PC-9 (cell line): ENCODE measurements around the gene BRD3OS.
"Not testable (repeated sequence)": the region's sequence is repeated elsewhere in the genome, so short reads cannot be mapped to it uniquely, and the experiment has no call there.

Experiments used
- CTCF ChIP-seq: fragments of 200-600 bp; sonication (generic); conservative IDR thresholded peaks from 2 replicates; pipeline ENCODE4 v1.6.1; 2017; ENCODE audit warnings: mixed run types, antibody characterized with exemption, mild to moderate bottlenecking, moderate library complexity
- EZH2 ChIP-seq: fragments of 200-600 bp; sonication (generic); IDR thresholded peaks from 2 replicates; pipeline ENCODE4 v1.8.0; 2017; ENCODE audit warnings: antibody characterized with exemption, low read depth

GRCh38 chr9:134072683-134073082 lies 47.4 kb downstream of the BRD3OS start:
- TF ChIP-seq CTCF, EZH2: not testable (repeated sequence)
